ENCODE measurements around the gene RIPK4.

Gene RIPK4

DNA sequence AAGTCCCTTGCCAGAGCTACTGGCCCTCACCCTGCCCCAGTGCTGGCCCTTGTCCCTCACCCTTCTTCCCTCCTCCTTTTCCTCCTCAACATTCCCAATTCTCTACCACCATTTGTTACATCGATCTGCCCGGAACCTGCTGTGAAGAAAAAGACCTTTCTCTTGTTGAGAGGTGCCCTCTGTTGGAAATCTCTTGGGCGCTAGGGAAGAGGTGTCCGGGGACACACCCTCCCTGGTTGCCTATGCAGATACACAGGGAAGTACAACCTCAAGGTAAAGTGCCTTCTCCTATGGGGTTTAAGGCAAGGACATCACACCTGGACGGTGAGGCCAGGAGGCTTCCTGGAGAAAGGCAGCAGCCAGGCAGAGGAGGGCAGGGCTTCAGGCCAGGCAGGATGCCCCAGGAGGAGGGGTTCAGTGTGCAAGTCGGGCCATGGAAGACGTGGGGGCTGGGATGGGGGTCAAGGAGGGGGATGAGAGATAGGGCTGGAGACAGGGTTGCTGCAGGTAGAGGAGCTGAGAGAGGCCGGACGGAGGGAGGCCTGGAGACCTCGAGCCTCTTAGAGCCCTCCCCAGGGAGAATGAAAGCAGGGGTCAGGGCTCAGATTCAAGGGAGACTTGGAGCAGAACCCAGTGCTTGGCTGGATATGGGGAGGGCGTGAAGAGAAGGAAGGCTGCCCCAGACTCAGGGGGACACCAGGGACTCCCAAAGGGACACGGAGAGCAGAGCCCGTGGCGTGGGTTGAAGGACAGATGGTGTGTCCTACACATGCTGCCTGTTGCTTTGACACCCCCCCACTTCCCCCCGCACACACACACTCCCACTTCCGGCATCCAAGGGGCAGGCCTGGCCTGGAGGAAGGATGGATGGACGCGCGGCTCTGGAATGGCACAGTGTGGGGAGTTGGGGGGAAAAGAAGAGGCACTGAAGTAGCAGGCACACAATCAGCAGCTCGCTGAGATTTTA is 44.5 kb downstream of the RIPK4 start:
- no peaks in the 10 kb centered on the region for H3K9me3 ChIP-seq
- TF ChIP-seq, protein P1, sequence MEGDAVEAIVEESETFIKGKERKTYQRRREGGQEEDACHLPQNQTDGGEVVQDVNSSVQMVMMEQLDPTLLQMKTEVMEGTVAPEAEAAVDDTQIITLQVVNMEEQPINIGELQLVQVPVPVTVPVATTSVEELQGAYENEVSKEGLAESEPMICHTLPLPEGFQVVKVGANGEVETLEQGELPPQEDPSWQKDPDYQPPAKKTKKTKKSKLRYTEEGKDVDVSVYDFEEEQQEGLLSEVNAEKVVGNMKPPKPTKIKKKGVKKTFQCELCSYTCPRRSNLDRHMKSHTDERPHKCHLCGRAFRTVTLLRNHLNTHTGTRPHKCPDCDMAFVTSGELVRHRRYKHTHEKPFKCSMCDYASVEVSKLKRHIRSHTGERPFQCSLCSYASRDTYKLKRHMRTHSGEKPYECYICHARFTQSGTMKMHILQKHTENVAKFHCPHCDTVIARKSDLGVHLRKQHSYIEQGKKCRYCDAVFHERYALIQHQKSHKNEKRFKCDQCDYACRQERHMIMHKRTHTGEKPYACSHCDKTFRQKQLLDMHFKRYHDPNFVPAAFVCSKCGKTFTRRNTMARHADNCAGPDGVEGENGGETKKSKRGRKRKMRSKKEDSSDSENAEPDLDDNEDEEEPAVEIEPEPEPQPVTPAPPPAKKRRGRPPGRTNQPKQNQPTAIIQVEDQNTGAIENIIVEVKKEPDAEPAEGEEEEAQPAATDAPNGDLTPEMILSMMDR (IDR thresholded peaks at IDR 0.05; ENCODE audit: low read depth, low read length), result no peak
- H3K36me3 ChIP-seq, result no peaks in the 10 kb centered on the region
- DNase-seq, result no peak
- H3K4me3 ChIP-seq (ENCODE audit: low read depth, low read length), result no peak overlapping the region
- no peaks in the 10 kb centered on the region for H3K27me3 ChIP-seq
- H3K4me1 ChIP-seq, result no peaks in the 10 kb centered on the region

DNA sequence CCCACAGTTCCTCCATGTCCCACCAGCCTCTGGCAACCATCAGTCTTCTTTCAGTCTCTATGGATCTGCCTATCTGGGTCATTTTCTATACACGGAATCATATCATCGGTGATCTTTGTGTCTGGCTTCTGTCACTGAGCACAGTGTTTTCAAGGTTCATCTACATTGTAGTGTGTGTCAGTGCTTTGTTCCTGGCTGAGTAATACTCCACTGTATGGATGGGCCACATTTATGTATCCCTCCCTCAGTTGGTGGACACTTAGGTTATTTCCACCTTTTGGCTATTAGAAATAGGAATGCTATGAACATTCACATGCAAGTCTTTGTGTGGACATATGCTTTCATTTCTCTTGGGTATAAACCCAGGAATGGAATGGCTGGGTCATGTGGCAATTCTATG is 46.6 kb downstream of the RIPK4 start:
- no peaks in the 10 kb centered on the region for H3K9me3 ChIP-seq
- no peak for DNase-seq
- TF ChIP-seq, protein P1 (IDR thresholded peaks at IDR 0.05; ENCODE audit: low read depth, low read length), result no peak
- H3K4me3 ChIP-seq (ENCODE audit: low read depth, low read length), result no peak overlapping the region
- no peaks in the 10 kb centered on the region; the same call in 1 of the 2 replicates for H3K27me3 ChIP-seq
- H3K4me1 ChIP-seq, result no peaks in the 10 kb centered on the region
- H3K36me3 ChIP-seq, result no peaks in the 10 kb centered on the region

DNA sequence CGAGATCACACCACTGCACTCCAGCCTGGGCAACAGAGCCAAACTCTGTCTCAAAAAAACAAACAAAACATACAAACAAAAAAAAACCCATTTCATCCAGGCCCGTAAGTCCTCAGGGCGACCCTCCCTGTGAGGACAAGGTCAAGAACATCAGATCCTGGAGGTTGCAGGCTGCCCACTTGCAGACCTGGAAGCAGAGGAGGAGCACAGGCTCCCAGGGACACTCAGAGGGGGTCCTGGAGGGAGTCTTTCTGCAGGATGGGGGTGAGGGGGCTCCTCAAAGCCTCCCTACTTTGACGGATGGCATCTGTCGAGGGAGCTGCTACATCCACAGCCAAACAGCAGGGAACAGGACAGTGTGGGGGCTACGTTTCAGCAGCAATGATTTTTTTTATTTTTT is 47.2 kb downstream of the RIPK4 start:
- H3K4me1 ChIP-seq, result no peaks in the 10 kb centered on the region
- H3K36me3 ChIP-seq, result no peaks in the 10 kb centered on the region
- TF ChIP-seq, protein P1 (IDR thresholded peaks at IDR 0.05; ENCODE audit: low read depth, low read length), result no peak
- no peaks in the 10 kb centered on the region for H3K9me3 ChIP-seq
- no peak for DNase-seq
- no peaks in the 10 kb centered on the region; the same call in 1 of the 2 replicates for H3K27me3 ChIP-seq
- no peak overlapping the region for H3K4me3 ChIP-seq (ENCODE audit: low read depth, low read length)

DNA sequence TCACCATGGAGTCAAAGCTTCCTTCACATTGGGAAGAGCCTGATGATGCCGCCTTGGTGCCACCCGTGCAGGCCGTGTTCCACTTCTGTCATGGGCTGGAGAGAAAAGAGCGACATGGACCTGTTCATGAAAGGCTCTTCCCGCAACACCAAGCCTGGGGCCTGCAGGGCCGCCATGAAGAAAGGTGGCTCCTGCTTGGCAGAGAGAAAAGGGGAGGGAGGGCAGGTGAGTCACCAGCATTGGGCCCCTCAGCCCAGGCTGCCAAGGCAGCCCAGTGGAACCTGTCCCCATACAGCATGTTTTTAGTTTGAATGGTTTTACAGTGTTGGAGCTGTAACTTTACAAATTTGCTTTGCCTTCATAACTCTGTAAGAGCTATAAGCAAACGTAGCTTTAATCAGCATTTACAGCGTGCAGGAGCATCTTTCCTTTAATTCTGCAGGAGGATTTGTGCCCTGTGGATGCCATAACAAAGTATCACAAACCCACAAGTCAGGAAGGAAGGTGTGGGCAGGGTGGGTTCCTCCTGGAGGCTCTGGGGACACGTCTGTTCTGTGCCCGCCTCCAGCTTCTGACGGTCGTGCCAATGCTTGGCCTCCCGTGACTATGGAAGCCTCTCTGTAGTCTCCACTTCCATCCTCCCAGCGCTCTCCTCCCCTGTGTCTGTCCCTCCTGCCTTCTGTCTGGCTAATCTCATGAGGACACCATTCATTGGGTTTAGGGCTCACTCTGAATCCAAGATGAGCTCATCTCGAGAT is 49.1 kb downstream of the RIPK4 start:
- Histone ChIP-seq H3K27me3 (no peaks in the 10 kb centered on the region; the same call in 1 of the 2 replicates), H3K36me3 (no peaks in the 10 kb centered on the region), H3K4me1 (no peaks in the 10 kb centered on the region), H3K4me3 (ENCODE audit: low read depth, low read length) (no peak overlapping the region), H3K9me3 (no peaks in the 10 kb centered on the region)
- DNase-seq, result no peak
- TF ChIP-seq, protein P1 (IDR thresholded peaks at IDR 0.05; ENCODE audit: low read depth, low read length), result no peak

DNA sequence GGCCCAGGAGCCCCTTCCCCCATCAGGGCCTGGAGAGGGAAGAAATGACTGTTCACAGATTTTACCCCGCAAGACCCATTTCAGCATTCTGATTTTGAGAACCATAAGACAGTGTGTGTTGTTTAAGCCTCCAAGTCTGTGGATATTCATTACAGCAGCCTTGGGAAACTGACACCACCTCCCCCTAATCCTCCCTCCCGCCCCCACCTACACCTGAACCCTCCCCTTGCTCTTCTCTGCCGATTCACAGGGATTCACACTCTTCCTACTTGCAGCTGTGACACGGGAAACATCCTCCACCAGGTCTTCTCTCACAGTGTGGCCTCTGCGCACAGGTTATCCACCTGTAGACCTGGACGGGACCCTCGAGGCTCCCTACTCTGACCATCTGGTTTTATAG is 50.1 kb downstream of the RIPK4 start:
- H3K36me3 ChIP-seq, result no peaks in the 10 kb centered on the region
- DNase-seq, result no peak
- H3K27me3 ChIP-seq, result no peaks in the 10 kb centered on the region; the same call in 1 of the 2 replicates
- H3K4me3 ChIP-seq (ENCODE audit: low read depth, low read length), result no peak overlapping the region
- H3K4me1 ChIP-seq, result no peaks in the 10 kb centered on the region
- H3K9me3 ChIP-seq, result no peaks in the 10 kb centered on the region
- TF ChIP-seq, protein P1 (IDR thresholded peaks at IDR 0.05; ENCODE audit: low read depth, low read length), result no peak
